Measurements from ENCODE around the gene SRSF3. TPM values are rescaled to one million over a fixed set of nuclear protein-coding genes. Genes with fewer than 3 reads are reported as not detected.
A peak's percentile ranks its signal among the peaks of the same experiment; 100 is the strongest.

The SRSF3 gene
- total RNA-seq, 1 donor from 2014 or later: 288 TPM

GRCh38 chr6:36621371-36621855 lies 27.3 kb downstream of the SRSF3 start:
- H3K27me3 Mint-ChIP-seq (ENCODE audit: unreplicated experiment): peaks cover 7% of the 10 kb centered on the region
- peak; percentile 4 for DNase-seq
- no peak overlapping the region for H3K4me3 Mint-ChIP-seq (ENCODE audit: unreplicated experiment)
- H3K27ac Mint-ChIP-seq (ENCODE audit: unreplicated experiment): no peak overlapping the region
- H3K36me3 Mint-ChIP-seq (ENCODE audit: unreplicated experiment): no peaks in the 10 kb centered on the region
- TF ChIP-seq, protein P1, sequence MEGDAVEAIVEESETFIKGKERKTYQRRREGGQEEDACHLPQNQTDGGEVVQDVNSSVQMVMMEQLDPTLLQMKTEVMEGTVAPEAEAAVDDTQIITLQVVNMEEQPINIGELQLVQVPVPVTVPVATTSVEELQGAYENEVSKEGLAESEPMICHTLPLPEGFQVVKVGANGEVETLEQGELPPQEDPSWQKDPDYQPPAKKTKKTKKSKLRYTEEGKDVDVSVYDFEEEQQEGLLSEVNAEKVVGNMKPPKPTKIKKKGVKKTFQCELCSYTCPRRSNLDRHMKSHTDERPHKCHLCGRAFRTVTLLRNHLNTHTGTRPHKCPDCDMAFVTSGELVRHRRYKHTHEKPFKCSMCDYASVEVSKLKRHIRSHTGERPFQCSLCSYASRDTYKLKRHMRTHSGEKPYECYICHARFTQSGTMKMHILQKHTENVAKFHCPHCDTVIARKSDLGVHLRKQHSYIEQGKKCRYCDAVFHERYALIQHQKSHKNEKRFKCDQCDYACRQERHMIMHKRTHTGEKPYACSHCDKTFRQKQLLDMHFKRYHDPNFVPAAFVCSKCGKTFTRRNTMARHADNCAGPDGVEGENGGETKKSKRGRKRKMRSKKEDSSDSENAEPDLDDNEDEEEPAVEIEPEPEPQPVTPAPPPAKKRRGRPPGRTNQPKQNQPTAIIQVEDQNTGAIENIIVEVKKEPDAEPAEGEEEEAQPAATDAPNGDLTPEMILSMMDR (IDR thresholded peaks at IDR 0.05; ENCODE audit: partially characterized antibody, unreplicated experiment): no peak
- no peaks in the 10 kb centered on the region for H3K9me3 Mint-ChIP-seq (ENCODE audit: unreplicated experiment)
- peaks cover 7% of the 10 kb centered on the region for H3K4me1 Mint-ChIP-seq (ENCODE audit: low read depth, unreplicated experiment)

DNA sequence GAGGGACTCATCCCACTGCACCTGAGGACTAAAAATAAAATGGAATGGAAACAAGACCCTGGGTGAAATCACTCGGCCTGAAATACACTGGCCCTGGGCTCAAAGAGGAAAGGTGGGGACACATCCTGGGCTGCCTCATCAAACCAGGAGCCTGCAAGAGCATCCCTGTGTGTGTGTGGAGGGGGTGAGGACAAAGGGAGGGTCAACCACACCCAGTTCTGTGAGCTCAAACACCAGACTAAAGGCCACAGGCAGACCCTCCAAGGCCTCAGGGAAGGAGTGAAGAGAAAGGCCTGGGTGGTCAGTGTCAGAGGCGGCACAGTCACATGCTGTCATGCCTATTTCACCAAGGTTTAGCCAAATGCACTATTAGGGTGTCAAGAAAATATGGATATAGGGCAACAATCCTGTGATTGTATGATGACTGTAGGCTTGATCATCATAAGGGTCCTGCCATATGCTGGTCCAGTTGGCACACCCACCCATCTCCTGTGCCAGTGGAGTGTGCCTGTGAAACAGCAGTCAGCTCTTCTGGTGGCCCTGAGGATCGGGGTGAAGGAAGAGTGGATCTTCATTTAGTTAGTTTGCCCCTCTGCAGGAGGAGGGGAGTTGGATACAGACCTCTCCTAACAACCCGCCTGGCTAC lies 28.9 kb downstream of the SRSF3 start:
- peak overlapping the region; percentile 34 for H3K4me3 Mint-ChIP-seq (ENCODE audit: unreplicated experiment)
- H3K27ac Mint-ChIP-seq (ENCODE audit: unreplicated experiment): no peak overlapping the region
- H3K27me3 Mint-ChIP-seq (ENCODE audit: unreplicated experiment): peaks cover 10% of the 10 kb centered on the region
- no peaks in the 10 kb centered on the region for H3K36me3 Mint-ChIP-seq (ENCODE audit: unreplicated experiment)
- no peaks in the 10 kb centered on the region for H3K9me3 Mint-ChIP-seq (ENCODE audit: unreplicated experiment)
- TF ChIP-seq, protein P1 (IDR thresholded peaks at IDR 0.05; ENCODE audit: partially characterized antibody, unreplicated experiment): no peak
- H3K4me1 Mint-ChIP-seq (ENCODE audit: low read depth, unreplicated experiment): peaks cover 7% of the 10 kb centered on the region
- peak; percentile 3 for DNase-seq

GRCh38 chr6:36623547-36624459 lies 29.6 kb downstream of the SRSF3 start:
- TF ChIP-seq, protein P1 (IDR thresholded peaks at IDR 0.05; ENCODE audit: partially characterized antibody, unreplicated experiment): peak; percentile 90
- H3K9me3 Mint-ChIP-seq (ENCODE audit: unreplicated experiment): no peaks in the 10 kb centered on the region
- no peaks in the 10 kb centered on the region for H3K36me3 Mint-ChIP-seq (ENCODE audit: unreplicated experiment)
- peak overlapping the region; percentile 41 for H3K4me3 Mint-ChIP-seq (ENCODE audit: unreplicated experiment)
- peak; percentile 85 for DNase-seq
- H3K27me3 Mint-ChIP-seq (ENCODE audit: unreplicated experiment): peaks cover 10% of the 10 kb centered on the region
- peaks cover 7% of the 10 kb centered on the region for H3K4me1 Mint-ChIP-seq (ENCODE audit: low read depth, unreplicated experiment)
- H3K27ac Mint-ChIP-seq (ENCODE audit: unreplicated experiment): no peak overlapping the region

DNA sequence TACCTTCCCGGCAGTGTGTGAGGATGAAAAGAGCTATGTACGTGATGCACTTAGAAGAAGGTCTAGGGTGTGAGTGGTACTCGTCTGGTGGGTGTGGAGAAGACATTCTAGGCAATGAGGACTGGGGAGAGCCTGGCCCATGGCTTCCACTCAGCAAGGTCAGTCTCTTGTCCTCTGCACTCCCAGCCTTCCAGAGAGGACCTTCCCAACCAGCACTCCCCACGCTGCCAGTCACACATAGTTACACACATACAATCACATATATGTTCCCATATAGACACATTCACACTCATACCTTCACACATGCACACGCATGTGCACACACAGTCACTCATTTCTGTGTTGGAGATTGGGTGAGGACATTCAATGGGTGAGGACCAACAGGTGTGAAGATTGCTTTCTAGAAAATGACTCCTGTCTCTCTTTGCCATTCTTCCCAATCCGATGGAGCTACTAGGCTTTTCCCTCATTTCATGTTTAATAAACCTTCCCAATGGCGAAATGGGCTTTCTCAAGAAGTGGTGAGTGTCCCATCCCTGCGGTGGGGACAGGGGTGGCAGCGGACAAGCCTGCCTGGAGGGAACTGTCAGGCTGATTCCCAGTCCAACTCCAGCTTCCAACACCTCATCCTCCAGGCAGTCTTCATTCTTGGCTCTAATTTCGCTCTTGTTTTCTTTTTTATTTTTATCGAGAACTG lies 30.4 kb downstream of the SRSF3 start:
- no peaks in the 10 kb centered on the region for H3K36me3 Mint-ChIP-seq (ENCODE audit: unreplicated experiment)
- peaks cover 7% of the 10 kb centered on the region for H3K4me1 Mint-ChIP-seq (ENCODE audit: low read depth, unreplicated experiment)
- no peaks in the 10 kb centered on the region for H3K9me3 Mint-ChIP-seq (ENCODE audit: unreplicated experiment)
- no peak overlapping the region for H3K4me3 Mint-ChIP-seq (ENCODE audit: unreplicated experiment)
- DNase-seq: no peak
- TF ChIP-seq, protein P1 (IDR thresholded peaks at IDR 0.05; ENCODE audit: partially characterized antibody, unreplicated experiment): no peak
- H3K27ac Mint-ChIP-seq (ENCODE audit: unreplicated experiment): no peak overlapping the region
- peaks cover 10% of the 10 kb centered on the region for H3K27me3 Mint-ChIP-seq (ENCODE audit: unreplicated experiment)

All from glutamatergic neuron (in vitro differentiated cells).